Astrocyte (in vitro differentiated cells and primary cell): ENCODE results near the gene OR8B12.

Experiments used
- CTCF ChIP-seq: IDR thresholded peaks from 2 replicates; pipeline ENCODE4 v1.5.1; 2011; ENCODE audit warnings: low read depth, mild to moderate bottlenecking, inconsistent platforms, low read length, moderate library complexity; ENCODE audit not compliant: insufficient read depth
- EZH2 ChIP-seq: IDR thresholded peaks from 2 replicates; pipeline ENCODE4 v1.6.1; 2012; ENCODE audit warnings: mild to moderate bottlenecking, low read length, inconsistent platforms; ENCODE audit not compliant: insufficient read depth

GRCh38 chr11:124543145-124543544 lies 309 bp downstream of the OR8B12 start:
- TF ChIP-seq CTCF (no peak), EZH2 (no peak)
